NCI-H345 treated with DMSO at 0.1 percent for 48 hours (cell line): ENCODE results near the gene ABCA7.

Experiments
- DNase-seq: peaks from one replicate; lab custom pipeline; 2025; ENCODE audit not compliant: unreplicated experiment; lab: John Stamatoyannopoulos, UW

The ABCA7 gene

DNA sequence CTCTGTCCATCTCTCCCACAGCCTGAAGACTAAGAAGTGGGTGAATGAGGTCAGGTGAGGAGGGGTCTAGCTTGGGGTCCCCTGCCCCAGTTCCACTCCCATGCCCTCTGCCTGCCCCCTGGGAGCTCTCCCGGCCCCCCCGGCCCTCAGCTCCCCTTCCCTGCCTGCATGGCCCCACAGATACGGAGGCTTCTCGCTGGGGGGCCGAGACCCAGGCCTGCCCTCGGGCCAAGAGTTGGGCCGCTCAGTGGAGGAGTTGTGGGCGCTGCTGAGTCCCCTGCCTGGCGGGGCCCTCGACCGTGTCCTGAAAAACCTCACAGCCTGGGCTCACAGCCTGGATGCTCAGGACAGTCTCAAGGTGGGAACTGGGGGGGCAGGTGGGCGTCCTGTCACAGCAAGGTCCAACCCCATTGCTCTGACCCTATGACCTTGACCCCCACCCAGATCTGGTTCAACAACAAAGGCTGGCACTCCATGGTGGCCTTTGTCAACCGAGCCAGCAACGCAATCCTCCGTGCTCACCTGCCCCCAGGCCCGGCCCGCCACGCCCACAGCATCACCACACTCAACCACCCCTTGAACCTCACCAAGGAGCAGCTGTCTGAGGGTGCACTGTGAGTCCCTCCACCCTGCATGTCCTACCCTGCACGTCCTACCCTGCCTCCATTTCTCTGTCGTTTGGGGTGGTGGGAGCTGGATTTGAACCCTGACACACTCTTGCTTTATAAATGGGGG, 16.1 kb downstream of the ABCA7 start:
- no peak for DNase-seq

DNA sequence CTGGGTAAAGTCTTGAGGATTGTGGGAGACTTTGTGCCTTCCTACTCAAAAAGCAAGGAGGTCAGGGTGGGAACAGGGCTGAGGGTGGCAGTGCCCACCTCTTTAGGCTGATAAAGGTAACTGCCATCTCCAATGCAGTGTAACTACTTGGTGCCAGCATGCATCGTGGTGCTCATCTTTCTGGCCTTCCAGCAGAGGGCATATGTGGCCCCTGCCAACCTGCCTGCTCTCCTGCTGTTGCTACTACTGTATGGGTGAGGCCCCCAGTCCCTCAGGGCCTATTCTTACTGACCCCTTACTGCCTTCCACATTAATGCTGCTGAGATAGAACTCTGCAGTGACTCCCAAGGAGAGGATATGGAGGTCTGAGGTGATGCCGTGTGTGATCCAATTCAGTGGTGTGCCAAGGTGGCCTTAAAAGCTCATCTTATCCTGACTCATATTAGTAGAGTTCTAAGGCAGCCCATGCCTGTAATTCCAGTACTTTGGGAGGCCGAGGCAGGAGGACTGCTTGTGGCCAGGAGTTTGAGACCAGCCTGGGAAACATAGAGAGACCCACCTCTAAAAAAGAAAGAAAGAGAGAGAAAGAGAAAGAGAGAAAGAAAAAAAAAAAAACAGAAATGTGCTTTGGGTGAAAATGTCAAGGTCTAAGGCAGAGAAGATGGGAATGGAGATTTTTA, 17.4 kb downstream of the ABCA7 start:
- DNase-seq, result peak; percentile 8

DNA sequence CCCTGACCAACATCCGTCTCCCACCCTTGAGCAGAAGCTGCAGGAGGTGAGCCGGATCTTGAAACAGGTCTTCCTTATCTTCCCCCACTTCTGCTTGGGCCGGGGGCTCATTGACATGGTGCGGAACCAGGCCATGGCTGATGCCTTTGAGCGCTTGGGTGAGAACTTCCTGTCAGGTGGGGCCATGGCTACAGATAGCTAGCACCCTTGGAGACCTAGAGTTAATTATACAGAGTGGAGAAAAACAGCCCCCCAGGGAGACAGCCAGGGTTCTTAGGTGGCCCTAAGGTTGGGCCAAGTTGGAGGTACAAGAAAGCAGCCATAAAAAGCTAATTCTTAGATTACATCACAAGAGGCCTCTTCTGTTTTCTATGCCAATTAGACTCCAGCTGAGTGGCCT, 18.2 kb downstream of the ABCA7 start:
- DNase-seq, result no peak

DNA sequence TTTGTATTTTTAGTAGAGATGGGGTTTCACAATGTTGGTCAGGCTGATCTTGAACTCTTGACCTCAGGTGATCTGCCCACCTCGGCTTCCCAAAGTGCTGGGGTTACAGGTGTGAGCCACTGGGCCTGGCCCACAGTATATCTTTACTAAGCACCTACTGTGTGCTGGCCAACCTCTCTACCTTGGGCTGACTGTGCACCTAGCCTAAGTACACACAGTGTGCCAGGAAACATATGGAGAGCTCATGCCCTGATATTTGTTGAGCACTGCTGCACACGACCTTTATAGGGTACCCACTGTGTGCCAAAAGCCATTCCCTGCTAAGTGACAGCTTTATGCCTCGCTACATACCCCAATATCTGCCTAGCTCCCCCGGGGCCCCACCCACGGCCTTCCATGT, 20.8 kb downstream of the ABCA7 start:
- DNase-seq, result no peak

DNA sequence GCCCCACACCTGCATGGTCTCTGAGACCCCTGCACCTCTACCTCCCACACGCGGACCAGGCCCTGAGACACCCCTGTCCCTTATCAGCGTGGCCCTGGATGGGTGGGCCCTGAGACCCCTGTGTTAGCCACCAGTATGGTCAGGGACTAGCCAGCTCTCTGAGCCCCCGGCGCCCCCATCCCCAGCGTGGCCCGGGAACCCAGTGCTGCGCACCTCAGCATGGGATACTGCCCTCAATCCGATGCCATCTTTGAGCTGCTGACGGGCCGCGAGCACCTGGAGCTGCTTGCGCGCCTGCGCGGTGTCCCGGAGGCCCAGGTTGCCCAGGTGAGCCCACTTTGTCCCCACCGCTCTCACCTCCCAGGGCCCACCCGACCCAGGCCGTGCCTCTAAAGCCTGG, 22.1 kb downstream of the ABCA7 start:
- DNase-seq, result no peak

DNA sequence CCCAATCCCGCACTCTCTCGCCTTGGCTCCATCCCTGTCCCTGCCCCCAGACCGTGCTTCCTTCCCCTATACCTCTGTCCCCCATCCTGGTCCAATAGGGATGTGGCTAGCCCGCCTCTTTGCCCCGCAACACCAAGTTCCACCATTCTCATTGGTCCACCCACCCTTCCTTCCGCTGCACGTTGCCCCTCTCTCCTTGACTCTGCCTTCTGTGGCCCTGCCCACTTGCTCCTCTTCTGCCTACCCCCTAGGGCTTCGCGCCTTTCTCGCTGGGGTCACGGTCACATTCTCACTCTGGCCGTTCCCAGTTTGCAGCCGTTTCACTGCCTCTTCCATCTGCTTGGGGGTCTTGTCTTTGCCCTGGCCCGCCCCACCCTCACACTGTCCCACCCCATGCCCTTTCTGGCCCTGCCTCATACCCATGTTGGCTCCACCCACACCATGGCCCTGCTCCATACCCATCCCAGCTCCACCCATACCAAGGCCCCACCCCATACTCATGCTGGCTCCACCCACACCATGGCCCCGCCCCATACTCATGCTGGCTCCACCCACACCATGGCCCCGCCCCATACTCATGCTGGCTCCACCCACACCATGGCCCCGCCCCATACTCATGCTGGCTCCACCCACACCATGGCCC, 22.6 kb downstream of the ABCA7 start:
- DNase-seq, result no peak

DNA sequence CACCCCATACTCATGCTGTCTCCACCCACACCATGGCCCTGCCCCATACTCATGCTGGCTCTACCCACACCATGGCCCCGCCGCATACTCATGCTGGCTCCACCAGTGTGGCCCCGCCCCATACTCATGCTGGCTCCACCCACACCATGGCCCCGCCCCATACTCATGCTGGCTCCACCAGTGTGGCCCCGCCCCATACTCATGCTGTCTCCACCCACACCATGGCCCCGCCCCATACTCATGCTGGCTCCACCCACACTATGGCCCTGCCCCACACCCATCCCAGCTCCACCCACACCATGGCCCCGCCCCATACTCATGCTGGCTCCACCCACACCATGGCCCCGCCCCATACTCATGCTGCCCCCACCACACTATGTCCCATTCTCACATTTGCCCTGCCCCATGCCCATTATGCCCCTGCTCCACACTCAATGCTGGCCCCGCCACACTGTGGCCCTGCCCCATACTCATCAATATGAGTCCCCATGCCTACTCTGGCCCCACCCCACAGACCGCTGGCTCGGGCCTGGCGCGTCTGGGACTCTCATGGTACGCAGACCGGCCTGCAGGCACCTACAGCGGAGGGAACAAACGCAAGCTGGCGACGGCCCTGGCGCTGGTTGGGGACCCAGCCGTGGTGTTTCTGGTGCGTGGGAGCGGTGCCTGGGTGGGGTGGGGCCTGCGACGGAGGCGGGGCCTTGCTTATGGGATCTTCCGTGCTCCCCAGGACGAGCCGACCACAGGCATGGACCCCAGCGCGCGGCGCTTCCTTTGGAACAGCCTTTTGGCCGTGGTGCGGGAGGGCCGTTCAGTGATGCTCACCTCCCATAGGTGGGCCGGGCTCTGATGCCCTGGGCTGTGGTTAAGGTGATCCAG, 23.4 kb downstream of the ABCA7 start:
- DNase-seq, result no peak

DNA sequence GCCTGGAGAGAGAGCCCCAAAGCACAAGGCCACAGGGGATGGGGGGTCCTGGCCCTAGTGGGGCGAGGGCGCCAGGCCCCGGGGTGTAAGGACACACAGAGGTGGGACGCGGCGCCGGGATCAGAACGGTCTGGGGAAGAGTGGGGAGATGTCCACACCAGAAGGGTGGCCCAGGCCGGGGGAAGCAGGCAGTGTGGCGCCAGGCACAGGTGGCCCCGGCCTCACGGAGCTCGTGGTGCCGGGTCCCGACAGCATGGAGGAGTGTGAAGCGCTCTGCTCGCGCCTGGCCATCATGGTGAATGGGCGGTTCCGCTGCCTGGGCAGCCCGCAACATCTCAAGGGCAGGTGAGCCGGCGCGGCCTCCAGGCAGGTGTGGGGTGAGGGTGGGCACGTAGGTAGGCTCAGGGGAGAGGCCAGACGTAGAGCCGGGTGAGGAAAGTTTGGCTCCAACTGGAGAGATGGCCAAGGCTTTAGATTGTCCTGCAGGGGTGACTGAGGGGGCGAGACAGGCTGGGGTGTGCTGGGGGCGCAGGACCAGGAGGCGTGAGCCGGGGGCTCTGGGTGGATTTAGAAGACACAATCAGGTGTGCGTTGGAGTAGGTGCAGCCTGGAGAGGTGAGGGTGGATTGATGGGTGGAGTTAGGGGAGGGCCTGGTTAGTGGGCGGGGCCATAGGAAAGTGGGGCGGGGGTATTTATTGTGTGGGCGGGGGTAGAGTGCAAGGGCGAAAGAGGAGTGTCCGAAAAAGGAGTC, 24.2 kb downstream of the ABCA7 start:
- DNase-seq, result no peak

DNA sequence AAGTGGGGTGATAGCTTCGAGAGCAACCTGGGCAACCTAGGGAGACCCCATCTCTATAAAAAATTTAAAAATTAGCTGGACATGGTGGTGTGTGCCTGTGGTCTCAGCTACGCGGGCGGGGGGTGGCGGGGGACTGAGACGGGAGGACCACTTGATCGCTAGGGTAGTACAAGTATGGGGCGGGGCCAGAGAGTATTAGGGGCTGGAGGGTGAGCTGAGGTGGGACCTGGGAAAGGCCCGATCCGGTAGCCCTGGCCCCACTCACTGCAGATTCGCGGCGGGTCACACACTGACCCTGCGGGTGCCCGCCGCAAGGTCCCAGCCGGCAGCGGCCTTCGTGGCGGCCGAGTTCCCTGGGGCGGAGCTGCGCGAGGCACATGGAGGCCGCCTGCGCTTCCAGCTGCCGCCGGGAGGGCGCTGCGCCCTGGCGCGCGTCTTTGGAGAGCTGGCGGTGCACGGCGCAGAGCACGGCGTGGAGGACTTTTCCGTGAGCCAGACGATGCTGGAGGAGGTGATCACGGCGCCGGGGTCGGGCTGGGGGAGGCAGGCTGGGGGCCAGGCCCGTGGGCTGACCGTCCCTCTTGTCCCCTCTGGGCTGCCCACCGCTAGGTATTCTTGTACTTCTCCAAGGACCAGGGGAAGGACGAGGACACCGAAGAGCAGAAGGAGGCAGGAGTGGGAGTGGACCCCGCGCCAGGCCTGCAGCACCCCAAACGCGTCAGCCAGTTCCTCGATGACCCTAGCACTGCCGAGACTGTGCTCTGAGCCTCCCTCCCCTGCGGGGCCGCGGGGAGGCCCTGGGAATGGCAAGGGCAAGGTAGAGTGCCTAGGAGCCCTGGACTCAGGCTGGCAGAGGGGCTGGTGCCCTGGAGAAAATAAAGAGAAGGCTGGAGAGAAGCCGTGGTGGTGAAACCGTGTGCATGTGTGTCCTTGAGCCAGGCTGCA, 25.0 kb downstream of the ABCA7 start:
- no peak for DNase-seq

DNA sequence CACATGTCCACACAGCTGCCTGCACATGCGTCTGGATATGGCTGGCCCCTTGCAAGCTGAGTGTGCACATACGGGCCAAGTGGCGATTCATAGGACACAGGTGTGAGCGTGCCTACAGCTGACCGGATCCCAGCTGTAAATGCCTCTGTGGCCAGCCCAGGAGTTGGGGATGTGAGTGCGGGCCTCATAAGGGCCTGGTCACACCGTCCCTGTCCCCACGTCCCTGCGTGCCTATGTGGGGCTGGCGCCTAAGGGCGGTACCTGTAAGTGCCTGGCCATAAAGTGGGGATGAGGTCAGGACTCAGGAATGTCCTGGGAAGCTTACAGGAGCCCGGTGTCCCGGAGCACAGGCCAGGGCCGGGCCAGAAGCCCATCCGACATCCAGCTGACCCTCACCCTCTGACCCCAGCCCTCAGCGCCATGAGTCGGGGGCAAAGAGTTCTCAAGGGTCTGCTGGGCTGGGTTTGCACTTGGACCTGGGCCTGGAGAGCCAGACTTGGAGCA, 25.8 kb downstream of the ABCA7 start:
- DNase-seq, result no peak

DNA sequence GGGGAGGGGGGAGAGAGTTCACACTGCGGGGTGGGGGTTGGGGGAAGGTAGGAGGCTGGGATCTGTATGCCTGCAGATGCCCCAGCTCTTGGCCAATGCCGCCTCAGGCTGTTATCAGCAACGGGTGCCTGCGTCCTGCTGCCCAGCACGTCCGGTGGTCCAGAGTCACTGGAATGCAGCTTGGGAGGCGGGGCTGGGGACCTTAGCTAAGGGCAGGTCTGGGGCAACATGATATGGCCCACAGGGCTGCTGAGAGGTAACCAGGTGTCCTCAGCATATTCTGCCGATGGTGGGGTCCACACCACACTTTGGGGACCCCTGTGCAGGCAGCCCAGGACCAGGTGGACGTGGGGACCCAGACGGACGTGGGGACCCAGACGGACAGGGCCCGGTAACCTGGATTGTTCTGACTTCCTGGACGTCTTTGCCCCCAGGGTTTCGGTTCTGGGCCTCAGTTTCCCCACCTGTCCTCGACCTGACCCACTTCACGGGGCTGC, 26.4 kb downstream of the ABCA7 start:
- DNase-seq, result no peak

DNA sequence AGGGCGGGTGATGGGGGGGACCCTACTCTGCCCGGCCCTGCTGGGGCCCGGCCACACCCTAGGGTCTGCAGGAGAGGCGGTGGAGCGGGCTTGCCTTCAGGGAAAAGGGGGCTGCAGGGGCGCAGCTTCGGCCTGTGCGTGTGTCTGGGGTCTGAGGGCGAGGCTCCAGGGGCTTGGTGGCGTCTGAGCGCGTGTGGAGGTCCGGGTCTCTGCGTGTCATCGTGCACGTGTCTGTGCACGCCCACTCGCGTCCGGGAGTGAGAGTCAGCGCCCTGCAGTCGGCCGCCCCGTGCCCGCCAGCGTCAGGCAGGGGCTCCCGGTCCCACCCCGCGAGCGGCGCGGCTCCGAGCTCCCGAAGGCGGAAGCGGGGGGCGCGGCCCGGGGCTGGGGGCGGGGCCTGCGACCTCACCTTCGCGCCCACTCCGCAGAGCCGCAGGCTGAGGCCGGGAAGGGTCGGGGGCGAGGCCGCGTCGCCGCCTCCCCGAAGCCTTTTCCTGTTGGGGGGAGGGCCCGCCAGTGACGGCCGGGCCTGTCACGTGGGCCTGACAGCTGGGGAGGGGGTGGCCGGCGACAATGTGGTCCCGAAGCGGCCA, 26.9 kb downstream of the ABCA7 start, which contains the start of gene ARHGAP45:
TSS of gene ARHGAP45 (plus strand) at position 420 of the 593 bp plus-strand sequence. CDS start 239 bp downstream, outside the sequence.
- no peak for DNase-seq

DNA sequence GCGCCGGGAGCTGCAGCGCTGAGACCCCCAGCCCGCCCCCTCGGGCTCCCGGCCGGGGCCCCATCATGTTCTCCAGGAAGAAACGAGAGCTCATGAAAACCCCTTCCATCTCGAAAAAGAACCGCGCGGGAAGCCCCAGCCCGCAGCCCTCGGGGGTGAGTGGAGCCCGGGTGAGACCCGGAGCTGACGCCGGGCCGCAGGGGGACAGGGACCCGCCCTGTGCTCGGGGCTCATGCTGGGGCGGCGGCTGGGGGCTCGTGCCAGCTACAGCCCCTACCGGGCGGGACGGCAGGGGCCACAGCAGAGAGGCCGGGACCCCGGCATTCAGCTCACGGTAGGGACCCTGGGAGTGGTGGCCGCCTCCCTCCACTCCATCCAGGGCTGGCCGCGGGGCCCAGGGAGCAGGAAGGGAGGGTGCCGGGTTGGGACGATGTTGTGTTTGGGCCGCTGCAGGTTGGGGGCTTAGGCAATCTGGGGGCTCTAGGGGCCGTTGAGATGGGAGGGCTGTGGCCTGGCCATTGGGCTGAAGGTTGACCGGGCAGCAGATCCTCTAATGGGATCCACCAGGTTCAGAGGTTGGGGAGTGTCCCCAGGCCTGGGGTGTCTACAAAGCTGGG, 27.5 kb downstream of the ABCA7 start:
- DNase-seq, result no peak

DNA sequence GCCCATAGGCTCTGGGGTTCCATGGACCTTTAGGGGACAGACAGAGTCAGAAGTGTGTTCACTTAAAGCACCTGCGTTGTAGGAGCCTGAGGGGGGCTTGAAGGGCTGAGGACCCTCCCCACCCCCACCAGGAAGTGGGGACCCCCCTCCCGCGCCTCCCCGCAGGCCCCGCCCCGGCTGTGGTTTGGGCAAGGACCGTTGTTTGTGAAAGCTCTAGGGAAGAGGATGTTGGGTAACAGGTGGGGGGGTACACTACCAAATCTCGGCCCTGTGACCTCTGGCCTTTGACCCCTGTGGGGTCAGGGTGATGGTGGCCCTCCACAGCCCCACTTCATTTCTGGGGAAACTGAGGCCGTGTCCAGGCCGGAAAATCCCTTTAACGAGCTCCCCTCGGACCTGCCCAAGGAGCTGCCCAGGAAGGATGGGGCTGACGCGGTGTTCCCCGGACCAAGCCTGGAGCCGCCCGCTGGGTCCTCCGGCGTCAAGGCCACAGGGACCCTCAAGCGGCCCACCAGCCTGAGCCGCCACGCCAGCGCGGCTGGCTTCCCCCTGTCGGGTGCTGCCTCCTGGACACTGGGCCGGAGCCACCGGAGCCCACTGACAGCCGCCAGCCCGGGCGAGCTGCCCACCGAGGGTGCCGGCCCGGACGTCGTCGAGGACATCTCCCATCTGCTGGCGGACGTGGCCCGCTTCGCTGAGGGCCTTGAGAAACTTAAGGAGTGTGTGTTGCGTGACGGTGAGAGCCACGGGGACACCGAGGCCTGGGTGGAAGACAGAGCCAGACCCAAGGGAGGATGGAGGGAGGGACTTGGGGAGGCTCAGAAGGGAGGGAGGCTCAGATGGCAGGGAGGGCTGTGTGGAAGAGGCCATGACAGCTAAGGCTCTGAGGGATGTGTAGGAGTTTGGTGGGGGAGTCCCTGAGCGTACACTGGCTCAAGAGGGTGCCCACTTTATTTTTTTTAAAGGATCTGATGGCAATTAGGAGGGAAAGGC, 28.4 kb downstream of the ABCA7 start:
- DNase-seq, result no peak

DNA sequence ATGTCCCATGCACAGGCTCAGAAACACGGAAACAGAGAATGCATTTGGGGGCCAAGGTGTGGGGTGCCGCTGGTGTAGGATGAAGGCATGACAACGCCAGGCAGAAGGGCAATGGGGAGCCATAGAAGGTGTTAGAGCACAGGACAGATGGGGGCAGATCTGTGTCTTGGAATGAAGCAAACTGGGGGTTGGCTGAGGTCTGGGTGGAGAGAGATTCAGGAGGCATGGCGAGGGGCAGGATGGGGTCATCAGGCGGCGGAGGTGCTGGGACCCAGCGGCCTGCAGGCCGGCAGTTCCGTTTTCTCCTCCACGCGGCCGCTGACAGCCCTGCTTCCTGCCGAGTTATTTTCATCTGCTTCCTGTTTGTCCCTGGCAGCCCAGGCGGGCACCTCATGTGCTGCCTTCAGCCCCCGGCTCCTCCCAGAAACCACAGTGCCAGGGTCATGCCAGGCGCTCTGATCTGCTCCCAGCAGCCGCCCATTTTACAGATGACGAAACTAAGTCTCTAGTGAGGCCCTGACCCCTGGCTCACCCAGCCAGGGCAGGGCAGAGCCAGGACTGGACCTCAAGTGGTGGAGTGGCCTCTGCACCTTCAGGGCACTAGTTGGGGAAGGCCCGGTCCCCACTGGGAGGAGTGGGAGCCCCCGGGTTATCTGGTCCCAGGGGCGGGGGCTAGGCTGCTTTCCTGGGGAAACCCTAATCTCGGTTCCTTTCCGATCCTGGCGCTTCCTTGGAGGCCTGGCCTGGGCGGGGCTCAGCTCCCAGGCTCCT, 29.3 kb downstream of the ABCA7 start:
- no peak for DNase-seq

DNA sequence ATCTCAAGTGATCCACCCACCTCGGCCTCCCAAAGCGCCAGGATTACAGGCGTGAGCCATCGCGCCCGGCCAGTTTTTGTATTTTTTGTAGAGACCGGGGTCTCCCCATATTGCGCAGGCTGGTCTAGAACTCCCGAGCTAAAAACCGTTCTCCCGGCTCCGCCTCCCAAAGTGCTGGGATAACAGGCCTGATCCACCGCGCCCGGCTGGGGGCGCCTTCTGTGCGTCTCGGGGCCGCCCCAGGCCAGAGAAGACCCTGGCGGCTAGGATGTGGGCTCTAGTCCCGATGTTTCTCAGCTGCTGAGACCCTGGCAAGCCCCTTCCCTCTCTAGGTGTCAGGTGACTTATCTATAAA, 30.6 kb downstream of the ABCA7 start:
- DNase-seq, result no peak
